ENCODE data around the gene KMT2D.

KMT2D gene

GRCh38 chr12:49032679-49033447 lies 27.7 kb downstream of the KMT2D start:
- no peak for DNase-seq

- no peak for DNase-seq
These were observed 28.3 kb downstream of the KMT2D start for GRCh38 chr12:49032276-49032675.

GRCh38 chr12:49031573-49032161 lies 28.9 kb downstream of the KMT2D start:
- DNase-seq: no peak

- DNase-seq: no peak
These were observed 29.7 kb downstream of the KMT2D start for GRCh38 chr12:49030714-49031572.

GRCh38 chr12:49030119-49030518 lies 30.5 kb downstream of the KMT2D start:
- no peak for DNase-seq

GRCh38 chr12:49028666-49029275 lies 31.8 kb downstream of the KMT2D start:
- no peak for DNase-seq

- no peak for DNase-seq
These were observed 32.6 kb downstream of the KMT2D start for GRCh38 chr12:49027846-49028555.

GRCh38 chr12:49026678-49027480 lies 33.7 kb downstream of the KMT2D start:
- DNase-seq: no peak

GRCh38 chr12:49026101-49026500 lies 34.5 kb downstream of the KMT2D start:
- DNase-seq: no peak

- no peak for DNase-seq
These were observed 35.1 kb downstream of the KMT2D start for GRCh38 chr12:49025463-49025862.

- DNase-seq: no peak
These were observed 36.1 kb downstream of the KMT2D start for GRCh38 chr12:49024543-49024942.

GRCh38 chr12:49023812-49024211 lies 36.8 kb downstream of the KMT2D start:
- no peak for DNase-seq

- DNase-seq: no peak
These were observed 37.9 kb downstream of the KMT2D start for GRCh38 chr12:49022558-49023178.

- no peak for DNase-seq
These were observed 39.2 kb downstream of the KMT2D start for GRCh38 chr12:49021292-49021915.

- DNase-seq: no peak
These were observed 40.2 kb downstream of the KMT2D start for GRCh38 chr12:49020441-49020840.

GRCh38 chr12:49019443-49020324 lies 40.9 kb downstream of the KMT2D start:
- DNase-seq: peak; percentile 28

- no peak for DNase-seq
These were observed 41.5 kb downstream of the KMT2D start for GRCh38 chr12:49019120-49019430.

GRCh38 chr12:49018261-49019119 lies 42.1 kb downstream of the KMT2D start, which contains the start of gene PRKAG1:
PRKAG1 (minus strand) TSS chr12:49018776; CDS start chr12:49018740, 36 bp downstream.
- peak; percentile 92 for DNase-seq

- DNase-seq: no peak
These were observed 42.7 kb downstream of the KMT2D start for GRCh38 chr12:49017891-49018260.

Measured in activated T-cell treated with anti-CD3 and anti-CD28 coated beads for 4 hours (primary cell).